Superior temporal gyrus (tissue), 1 donor: ENCODE data around the gene MAD1L1.
"Not testable (repeated sequence)": the region's sequence is repeated elsewhere in the genome, so short reads cannot be mapped to it uniquely, and the experiment has no call there.

ENCODE experiments used
- DNase-seq: peaks from one replicate; pipeline ENCODE4 v3.0.0-alpha.2; 2016; ENCODE audit errors: extremely low spot score

The MAD1L1 gene

GRCh38 chr7:1843921-1844335, 388.8 kb downstream of the MAD1L1 start:
- no peak for DNase-seq

GRCh38 chr7:1843271-1843861, 389.4 kb downstream of the MAD1L1 start:
- peak; percentile 17 for DNase-seq

- DNase-seq = no peak
These were observed 390.2 kb downstream of the MAD1L1 start for GRCh38 chr7:1842321-1843221.

GRCh38 chr7:1841286-1842021, 391.3 kb downstream of the MAD1L1 start:
- not testable (repeated sequence) for DNase-seq

- DNase-seq = not testable (repeated sequence)
These were observed 392.0 kb downstream of the MAD1L1 start for GRCh38 chr7:1840744-1841143.

GRCh38 chr7:1839701-1840100, 393.0 kb downstream of the MAD1L1 start:
- no peak for DNase-seq

- not testable (repeated sequence) for DNase-seq
These were observed 393.7 kb downstream of the MAD1L1 start for GRCh38 chr7:1838911-1839531.

GRCh38 chr7:1838544-1838872, 394.2 kb downstream of the MAD1L1 start:
- not testable (repeated sequence) for DNase-seq

- not testable (repeated sequence) for DNase-seq
These were observed 394.8 kb downstream of the MAD1L1 start for GRCh38 chr7:1837696-1838543.

- DNase-seq = not testable (repeated sequence)
These were observed 400.7 kb downstream of the MAD1L1 start for GRCh38 chr7:1831933-1832535.

- not testable (repeated sequence) for DNase-seq
These were observed 401.3 kb downstream of the MAD1L1 start for GRCh38 chr7:1831471-1831870.

- DNase-seq = not testable (repeated sequence)
These were observed 403.1 kb downstream of the MAD1L1 start for GRCh38 chr7:1829668-1830067.

- DNase-seq = no peak
These were observed 403.6 kb downstream of the MAD1L1 start for GRCh38 chr7:1829111-1829510.

GRCh38 chr7:1828170-1828569, 404.6 kb downstream of the MAD1L1 start:
- DNase-seq = not testable (repeated sequence)

- DNase-seq = not testable (repeated sequence)
These were observed 405.2 kb downstream of the MAD1L1 start for GRCh38 chr7:1827521-1827981.

- not testable (repeated sequence) for DNase-seq
These were observed 405.8 kb downstream of the MAD1L1 start for GRCh38 chr7:1826931-1827330.

GRCh38 chr7:1825897-1826741, 406.6 kb downstream of the MAD1L1 start:
- DNase-seq = no peak

GRCh38 chr7:1825647-1825896, 407.2 kb downstream of the MAD1L1 start:
- not testable (repeated sequence) for DNase-seq

GRCh38 chr7:1824882-1825646, 407.7 kb downstream of the MAD1L1 start:
- DNase-seq = not testable (repeated sequence)
